Activated T-cell treated with anti-CD3 and anti-CD28 coated beads for 1 hour (primary cell): ENCODE data around the gene STARD5.
"Not testable (repeated sequence)": the region's sequence is repeated elsewhere in the genome, so short reads cannot be mapped to it uniquely, and the experiment has no call there.

Source experiments
- DNase-seq: peaks from one replicate; pipeline ENCODE4 v3.0.0-alpha.2; 2020; ENCODE audit warnings: low read depth

Gene STARD5

DNA sequence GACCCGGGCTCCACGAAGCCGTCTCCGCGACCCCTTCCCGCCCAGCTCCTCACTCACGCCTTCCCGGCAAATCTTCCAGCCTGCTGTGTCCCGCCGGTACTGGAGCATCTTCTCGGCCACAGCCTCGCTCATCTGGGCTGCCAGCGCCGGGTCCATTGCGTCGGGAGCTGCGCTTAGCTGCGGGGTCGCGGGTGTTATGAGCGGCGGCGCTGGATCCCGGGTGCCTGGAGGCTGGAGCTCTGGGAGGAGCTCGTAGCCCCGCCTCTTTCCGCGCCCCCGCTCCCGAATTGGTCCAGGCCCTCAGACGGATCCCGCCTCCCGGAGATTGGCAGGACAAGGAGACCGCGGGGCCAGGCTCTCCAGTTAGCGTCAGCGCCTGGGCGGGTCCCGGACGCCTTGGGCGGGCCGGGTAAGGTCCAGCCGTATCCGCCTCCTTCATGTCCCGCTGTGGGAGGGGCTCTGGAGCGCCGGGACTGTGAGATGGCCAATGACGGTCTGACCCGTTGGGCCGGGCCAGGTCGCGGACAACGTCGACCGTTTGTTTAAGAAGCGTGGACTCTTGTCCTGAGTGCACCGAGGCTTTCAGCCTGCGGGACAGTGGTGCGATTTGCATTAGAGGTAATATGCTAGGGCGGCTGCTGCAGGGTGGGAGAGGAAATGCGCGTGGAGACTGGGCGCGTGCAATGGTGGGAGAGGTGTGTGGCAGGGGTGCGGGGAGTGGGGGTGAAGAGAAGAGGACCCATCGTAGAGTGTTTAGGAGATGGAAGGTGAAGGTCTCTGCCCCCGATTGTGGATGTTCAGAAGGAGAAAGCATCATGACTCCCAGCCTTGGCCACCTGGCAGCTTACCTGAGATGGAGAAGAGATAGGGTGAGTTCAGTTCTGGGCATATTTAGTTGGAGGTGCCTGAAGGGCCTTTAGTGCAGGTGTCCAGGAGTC lies at the start of gene STARD5:
TSS of gene STARD5 (minus strand) at position 198 of the 938 bp plus-strand sequence. CDS start at position 156, 42 bp downstream.
- peak; percentile 93 for DNase-seq

DNA sequence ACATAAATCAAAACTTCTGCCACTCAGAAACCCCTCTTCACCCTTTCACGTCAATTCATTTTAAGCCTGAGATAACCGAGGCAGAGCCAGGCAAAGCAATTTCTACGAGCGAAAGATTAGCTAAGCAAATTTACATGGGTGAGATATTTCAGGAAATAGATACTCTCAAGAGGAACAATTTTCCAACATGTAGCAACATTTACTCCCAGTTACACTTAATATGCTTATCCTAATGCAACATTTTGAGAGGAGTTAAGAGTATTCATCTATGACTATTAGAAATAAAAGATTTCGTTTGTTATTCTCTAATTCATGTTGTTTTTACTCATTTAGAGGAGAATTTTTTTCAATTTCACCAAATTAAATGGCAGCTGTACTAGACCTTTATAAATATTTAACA lies 49.2 kb upstream of the STARD5 start:
- no peak for DNase-seq

GRCh38 chr15:81372575-81372974 lies 48.6 kb upstream of the STARD5 start:
- DNase-seq, result no peak

- no peak for DNase-seq
Observed at GRCh38 chr15:81363718-81364500, 40.0 kb upstream of the STARD5 start.

GRCh38 chr15:81363276-81363675 lies 39.3 kb upstream of the STARD5 start:
- no peak for DNase-seq

DNA sequence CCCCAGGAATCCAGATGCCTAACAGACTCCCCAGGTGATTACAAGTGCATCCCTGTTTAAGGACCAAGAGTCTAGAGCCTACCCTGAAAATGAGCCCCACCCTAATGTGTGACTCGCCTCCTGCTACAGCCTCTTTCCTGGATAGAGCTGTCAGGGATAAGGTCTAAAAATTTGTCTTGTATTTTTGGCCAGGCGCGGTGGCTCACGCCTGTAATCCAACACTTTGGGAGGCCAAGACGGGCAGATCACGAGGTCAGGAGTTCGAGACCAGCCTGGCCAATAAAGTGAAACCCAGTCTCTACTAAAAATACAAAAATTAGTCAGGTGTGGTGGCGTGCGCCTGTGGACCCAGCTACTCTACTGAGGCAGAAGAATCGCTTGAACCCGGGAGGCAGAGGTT lies 38.8 kb upstream of the STARD5 start:
- DNase-seq, result no peak

- DNase-seq, result no peak
Observed at GRCh38 chr15:81361891-81362290, 38.0 kb upstream of the STARD5 start.

GRCh38 chr15:81360491-81360890 lies 36.5 kb upstream of the STARD5 start:
- DNase-seq, result no peak

GRCh38 chr15:81358248-81358647 lies 34.3 kb upstream of the STARD5 start:
- DNase-seq, result no peak

DNA sequence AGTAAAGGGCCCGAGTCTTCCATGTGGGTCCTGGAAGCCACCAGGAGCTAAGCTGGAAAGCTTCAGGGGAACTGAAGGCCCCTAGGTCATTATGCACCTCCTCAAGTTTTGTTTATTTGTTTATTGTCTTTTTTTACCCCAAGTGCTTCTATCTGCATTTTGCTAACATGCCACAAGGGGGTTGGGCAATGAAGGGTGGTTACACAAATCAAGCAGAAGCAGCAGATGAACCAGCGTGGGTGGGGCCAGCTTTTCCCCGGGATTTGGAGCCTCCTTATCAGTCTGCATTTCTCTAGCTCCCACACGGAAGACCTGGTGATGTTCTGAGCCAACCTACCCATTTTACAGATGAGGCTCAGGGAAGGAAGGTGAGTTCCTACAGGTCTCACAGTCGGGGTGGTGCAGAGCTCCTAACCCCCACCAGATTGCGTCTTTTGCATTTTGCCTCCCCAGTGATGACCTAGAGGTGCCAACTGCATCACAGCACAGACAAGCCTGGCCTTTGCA lies 33.3 kb upstream of the STARD5 start:
- no peak for DNase-seq

- DNase-seq, result no peak
Observed at GRCh38 chr15:81356252-81356651, 32.3 kb upstream of the STARD5 start.

DNA sequence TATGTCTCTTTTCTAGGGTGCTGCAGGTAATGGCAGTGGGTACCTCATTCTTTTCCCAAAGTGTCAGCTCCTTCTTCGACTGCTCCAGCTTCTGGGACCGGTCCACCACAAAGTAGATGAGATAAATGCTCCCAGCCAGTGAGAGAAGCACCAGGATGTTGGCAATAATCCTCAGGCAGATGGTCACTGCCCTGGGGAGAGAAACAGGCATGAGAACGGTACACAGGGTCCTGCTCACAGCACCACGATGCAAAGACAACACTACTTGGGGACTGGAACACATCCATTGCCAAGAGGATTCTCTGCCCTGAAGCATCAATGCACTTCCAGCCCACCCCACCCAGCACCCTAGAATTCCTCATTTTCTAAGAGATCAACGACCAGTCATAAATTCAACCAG lies 27.7 kb upstream of the STARD5 start:
- DNase-seq, result no peak

DNA sequence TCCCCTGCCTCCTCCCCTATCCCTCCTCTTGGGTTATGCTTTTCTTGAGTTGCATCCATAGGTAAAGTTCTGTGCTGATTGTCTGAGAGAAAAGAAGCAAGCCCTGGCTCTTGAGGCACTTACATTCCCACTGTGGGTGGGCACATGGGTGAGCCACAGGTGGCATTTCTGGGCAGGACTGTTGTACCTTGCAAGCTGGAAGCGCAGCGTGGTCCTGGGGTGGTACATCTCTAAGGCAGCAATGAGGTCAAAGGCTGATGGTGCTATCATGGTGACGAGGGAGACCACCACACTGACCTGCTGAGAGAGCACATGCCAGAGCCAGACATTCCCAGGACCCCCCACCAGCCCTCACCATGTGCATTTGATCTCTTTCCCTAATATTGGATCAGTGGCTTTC lies 25.3 kb upstream of the STARD5 start:
- no peak for DNase-seq

- not testable (repeated sequence) for DNase-seq
Observed at GRCh38 chr15:81348691-81349090, 24.8 kb upstream of the STARD5 start.

DNA sequence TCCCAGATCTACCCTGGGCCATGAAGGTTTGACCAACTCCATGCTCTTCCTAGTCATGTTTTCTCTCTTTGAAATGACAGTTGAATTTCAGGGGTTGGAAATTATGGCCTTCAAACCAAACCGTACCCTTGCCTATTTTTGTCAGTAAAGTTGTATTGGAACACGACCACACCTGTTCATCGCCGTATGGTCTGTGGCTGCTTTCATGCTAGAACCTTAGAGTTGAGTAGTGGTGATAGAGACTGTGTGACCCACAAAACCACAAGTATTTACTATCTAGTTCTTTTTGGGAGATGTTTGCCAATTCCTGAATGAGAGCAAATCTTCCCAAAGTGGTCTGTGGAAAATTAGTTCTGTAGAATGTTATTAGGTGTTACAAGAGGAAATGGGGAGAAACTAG lies 24.0 kb upstream of the STARD5 start:
- no peak for DNase-seq

DNA sequence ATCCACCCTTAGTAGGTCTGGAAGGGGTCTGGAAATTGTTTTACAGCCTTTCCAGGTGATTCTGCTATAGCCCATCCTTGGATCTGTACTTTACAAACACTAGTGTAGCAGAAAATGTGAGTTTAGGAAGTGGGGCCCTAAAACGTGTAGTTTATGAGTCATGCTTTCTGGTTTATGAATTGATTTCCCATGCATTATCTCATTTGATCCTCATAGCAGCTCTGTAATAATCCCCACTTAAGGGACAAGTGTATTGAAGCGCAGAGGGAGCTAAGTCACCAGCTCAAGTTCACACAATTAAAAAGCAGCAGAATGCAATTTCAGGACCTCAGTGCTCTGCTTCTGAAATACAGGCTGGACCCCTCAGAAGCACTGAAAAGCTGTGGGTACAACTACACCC lies 22.7 kb upstream of the STARD5 start:
- no peak for DNase-seq

DNA sequence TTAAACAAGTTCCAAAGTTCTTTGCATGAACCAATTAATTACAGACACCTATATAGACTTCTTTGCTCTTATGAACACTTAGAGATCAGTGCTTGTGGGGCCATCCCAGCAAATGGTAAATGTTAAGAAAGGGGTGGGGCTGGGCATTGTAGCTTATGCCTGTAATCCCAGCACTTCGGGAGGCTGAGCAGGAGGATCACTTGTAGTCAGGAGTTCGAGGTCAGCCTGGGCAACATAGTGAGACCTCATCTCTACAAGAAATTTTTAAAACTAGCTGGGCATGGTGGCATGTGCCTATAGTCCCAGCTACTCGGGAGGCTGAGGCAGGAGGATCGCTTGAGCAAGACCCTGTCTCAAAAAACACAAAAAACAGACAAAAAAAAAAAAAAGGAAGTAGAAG lies 19.4 kb upstream of the STARD5 start:
- DNase-seq, result no peak

DNA sequence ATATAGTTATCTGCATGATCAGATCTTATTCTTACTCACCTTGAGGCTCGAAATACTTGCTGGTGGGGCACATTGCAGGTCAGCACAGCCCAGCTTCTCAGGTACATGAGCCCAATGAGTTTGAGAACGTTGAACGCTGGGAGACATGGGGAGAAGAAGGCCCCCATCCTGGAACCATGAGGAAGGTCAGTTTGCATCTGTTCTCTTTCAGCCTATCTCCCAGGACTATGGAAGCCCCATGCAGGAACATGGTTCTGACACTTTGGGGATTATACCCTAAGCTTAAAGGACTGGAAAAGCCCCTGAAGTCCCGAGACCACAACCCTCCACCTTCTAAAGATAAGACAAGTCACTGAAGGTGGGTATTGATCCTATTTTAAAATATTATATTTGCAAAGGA lies 17.4 kb upstream of the STARD5 start:
- DNase-seq, result no peak

- DNase-seq, result no peak
Observed at GRCh38 chr15:81339851-81340250, 15.9 kb upstream of the STARD5 start.

DNA sequence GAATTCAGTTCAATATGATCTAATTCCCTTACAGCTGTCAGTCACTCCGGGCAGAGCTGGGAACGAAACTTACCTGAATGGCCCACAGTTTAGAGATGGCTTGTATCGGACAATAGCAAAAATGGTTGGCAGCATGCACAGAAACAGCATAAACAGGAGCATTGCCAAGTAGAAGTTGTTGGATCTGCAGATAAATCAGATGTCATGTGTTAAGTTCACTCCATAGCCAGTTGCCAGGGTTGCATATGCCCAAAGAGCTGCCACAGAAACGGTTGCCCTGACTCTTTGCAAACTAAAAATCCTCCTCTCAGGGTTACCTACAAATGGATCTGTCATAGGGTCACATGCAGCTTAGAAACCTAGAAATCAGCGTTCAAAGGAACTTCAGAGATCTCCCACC lies 15.4 kb upstream of the STARD5 start:
- no peak for DNase-seq

DNA sequence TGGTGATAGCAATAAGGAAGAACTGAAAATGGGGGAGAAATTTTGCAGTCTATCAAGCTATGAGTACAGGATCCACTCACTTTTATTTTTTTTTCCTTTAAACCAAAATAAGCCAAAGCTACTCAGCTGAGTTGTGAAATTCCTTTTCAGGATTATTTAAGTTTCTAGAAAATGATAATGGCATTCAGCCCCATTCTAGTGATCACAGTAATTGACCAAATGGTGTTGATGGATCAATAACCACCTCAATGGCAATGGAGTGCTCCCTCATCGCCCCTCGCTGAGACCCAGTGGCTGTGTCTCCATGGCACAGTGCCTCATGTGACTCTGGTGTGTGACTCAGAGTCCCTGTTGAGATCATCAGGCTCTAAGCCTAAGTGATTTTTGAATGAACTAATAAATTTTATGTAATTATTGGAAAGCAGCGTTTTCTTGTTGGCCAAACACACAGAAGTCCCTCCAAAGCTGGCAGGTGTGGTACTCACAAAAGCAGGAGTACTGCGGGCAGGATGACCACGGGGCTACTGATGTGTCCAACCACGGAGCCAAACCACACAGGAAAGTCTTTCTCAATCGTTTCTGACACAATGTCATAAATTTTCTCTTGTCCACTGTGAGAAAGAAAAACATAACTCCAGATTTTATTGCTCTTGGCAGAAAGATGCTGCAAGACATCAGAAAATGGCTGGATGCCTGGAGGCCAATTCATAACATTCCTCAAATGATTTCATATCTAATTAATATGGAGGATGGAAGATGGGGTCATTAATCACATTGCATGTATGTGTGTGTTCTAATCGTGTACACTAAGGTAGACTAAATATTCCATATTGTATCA lies 14.4 kb upstream of the STARD5 start:
- DNase-seq, result no peak

DNA sequence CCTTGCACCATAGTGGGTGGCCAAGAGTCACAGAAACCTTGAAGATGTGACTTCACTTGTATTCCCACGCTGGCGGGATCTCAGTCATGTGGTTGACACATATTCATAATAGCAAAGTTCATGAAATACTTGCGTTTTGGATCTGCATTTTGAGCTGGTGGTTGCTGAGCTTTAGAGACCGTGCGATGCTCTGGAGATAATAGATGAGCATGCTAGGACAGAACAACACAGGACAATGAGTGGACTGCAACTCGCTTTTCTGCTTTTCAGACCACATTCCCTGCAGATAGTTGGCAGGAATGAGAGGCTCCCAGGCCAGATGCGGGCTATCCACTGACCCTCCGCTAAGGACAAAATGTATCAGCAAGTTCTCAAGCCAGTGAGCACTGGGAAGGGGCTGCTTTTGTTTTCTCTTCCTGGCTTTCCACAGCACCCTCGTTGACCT lies 13.8 kb upstream of the STARD5 start:
- no peak for DNase-seq
